HG03159 (cell line): ENCODE results near the gene PDS5B.
"Not testable (repeated sequence)": the region's sequence is repeated elsewhere in the genome, so short reads cannot be mapped to it uniquely, and the experiment has no call there.

Experiments used
- ATAC-seq: cut with Tn5 transposase; IDR thresholded peaks from one replicate; pipeline ENCODE4 v1.9.1; 2021; ENCODE audit warnings: mild to moderate bottlenecking, moderate library complexity; ENCODE audit not compliant: unreplicated experiment

Gene PDS5B

DNA sequence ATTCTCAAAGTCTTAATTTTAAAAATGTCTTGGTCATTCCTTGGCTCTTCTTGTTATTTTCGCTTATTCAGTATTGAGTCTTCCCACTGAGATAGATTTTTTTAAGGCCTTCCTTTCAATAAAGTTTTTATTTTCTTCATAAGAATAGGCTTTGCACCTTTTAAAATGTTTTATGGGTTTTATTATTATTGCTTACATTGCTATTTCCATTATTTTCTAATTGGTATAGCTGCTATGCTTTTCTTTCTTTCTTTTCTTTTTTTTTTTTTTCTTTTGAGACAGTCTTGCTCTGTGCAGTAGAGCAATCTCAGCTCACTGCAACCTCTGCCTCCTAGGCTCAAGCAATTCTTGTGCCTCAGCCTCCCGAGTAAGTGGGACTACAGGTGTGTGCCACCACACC lies 195.7 kb downstream of the PDS5B start:
- no peak for ATAC-seq

DNA sequence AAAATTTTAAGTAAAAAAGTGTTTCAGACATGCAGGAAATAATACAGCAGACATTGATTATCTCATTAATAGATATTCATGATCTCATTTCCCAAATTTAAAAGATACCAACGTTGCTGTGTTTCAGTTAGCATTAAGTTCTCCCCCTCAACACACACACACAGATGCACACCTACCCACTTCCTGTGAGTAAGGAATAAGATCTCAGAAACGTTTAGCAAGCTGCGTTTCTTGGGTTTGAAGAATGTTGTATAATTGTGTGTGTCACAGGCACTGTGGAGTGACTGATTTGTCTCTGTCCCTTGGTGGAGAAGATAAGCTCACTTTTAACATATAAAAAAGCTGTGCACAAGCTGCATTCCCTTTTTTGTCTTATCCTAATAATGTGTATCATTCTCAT lies 196.8 kb downstream of the PDS5B start:
- ATAC-seq: no peak

DNA sequence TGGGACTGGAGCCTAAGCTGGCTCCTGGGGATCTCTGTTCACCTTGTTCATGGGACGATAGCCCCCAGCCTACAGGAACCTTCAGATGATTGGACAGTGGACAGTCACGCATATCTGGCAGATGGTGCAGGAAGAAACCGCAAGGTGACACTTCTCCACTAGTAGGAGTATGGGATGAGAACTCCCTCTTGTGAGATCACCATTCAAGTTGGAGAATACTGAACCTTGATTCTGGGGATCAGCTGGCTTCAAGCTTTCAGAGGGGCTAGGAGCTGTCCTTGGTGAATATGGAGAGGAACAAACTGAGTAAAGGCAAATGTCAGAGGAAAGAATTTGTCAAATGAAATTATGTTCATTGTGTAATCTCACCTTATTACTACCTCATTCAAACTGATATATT lies 204.5 kb downstream of the PDS5B start:
- ATAC-seq: no peak

DNA sequence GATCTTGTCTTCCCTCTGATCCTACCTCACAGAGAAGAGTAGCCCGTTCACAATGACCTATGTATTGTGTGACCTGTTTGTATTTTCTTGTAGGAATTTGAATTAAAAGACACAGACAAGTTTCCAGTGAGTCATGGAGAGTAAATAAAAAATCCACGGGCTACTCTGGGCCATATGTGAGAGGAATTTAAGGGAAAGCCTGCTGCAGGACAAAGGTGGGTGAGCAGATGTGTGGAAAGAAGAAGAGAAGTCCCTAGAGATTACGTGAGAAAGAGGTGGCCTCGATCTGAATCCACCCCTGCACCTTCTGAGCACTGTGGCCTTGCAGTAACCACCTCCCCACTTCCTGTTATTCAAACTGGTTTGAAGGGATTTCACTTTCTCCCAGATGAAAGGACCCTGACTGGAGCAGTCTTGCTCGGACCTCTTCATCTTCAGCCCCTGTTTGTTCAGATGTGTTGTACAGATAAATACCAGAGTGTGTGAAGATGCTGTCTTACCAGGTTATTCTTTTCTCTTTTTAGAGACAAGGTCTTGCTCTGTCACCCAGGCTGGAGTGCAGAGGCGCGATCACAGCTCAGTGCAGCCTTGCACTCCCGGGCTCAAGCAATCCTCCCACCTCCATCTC lies 205.4 kb downstream of the PDS5B start:
- peak; percentile 80 for ATAC-seq

DNA sequence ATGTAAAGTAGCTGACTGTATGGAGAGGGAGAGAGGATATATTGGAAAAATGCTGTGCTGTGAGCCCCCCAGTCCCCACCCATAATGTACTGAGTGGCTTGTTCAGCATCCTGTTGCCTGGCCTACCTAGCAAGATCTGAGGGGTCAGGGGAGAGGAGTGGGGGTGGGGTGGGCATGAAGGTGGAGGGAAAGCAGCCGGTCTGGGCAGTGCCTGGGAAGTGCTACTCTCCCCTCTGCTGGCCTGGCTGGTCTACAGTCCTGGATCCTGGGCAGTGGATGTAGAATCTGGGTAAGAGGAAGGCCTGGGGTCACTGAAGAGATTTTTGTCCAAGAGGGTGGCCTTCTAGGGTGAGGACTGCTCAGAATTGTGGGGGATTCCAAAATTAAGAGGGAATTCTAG lies 210.5 kb downstream of the PDS5B start:
- ATAC-seq: no peak

DNA sequence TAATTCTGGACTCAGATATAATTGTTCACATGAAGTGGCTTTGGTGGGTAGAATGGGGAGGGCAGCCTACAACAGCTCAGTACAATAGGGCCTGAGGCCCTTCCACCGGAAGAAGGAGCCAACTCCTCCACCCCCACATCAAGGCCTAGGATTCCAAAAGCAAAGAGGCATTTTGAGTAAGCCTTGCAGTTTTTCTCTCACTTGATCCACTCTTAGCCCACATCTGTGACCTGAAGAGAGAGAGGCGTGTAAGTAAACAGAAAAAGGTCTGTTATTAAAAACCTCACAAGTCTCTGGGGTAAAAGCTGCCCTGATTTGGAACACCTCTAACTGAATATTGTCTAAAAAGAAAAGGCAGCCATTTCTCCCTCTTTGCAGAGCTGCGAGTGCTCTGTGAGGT lies 215.9 kb downstream of the PDS5B start:
- ATAC-seq: no peak

DNA sequence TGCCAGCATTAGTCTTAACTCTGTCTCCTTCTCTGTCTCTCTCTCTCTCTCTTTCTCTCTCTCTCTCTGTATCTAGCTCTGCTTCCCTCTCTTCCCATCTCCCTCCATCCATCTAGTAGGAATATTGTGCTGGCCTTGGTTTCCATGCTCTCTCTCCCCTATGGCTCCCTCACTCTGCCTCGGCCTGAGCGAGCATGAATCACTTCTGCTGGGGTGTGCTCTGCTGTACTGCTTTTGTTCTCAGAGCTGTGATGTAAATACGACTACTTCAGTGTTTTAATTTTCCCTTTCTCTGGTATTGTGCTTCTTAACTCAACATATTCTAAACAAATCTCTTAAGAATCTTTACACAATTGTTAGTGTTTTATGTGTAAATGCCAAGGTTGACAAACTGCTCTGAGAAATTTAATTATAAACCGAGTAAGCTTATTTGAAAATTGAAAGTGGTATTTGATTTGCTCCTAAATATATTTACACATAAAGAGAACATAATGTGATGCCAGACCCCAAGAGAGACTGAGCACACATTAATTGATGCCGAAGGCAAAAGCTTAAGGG lies 218.5 kb downstream of the PDS5B start:
- ATAC-seq: no peak

DNA sequence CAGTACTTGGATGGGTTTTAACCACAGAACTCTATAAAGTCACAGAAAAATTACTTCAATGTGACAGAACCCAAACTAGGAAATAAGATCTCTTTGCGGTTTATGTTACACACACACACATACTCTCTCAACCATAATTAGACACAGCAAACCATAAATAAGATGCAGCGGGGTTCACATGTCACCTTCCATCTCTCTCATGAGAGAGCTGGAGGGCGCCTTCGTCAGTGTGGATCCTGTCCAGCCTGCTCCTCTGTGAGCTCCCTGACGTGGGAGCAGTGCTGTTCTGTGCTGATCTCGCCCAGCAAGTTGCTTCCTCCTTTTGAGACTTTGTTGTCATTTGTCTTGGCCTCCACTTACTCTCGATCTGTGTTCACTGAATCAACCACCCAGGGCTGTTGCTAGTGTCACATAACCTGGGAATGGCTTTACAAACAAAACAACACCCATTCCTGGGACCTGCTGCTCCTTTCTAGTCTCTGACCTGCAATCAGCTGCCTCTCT lies 225.1 kb downstream of the PDS5B start:
- peak; percentile 82 for ATAC-seq

DNA sequence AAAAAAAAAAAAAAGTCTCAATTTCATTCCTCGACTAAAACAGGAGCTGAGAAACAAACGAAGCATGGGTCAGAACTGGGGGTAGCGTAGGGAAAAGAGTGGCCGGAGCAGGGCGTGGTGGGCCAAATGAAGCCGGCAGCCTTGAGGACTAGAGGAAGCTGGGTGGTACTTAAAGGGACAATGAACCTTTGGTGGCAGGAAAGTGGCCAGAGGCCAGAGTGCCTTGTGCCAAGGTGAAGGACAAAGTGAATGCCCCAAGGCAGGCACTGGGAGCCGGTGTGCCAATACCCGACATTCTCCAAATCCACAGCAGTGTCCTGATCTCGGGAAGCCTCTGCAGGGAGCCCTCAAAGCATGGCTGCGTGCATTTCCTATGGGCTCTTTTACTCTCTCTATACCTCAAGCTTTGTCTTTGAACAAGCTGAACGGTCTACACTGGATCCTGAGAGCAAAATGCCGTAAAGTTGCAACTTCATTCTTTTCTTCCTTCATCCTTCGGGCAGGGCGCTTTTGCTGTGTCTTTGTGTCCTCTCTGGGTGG lies 235.0 kb downstream of the PDS5B start:
- no peak for ATAC-seq

DNA sequence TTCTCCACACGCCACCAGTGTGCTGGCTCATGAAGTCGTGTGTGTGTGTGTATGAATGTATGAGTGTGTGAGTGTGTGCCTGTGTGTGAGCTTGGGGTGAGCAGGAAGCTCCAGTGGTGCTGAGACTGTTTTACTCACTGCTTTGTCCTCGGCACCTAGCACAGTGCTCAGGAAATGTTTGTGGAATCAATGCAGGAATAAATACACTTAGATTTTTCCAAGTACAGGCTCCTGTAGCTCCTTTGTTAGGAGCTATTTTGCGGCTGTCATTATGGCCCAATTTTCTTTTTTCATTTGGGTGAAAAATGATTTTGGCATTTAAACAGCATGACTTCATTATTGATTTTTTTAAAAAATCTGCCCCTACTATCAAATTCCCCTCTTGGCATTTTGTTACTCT lies 236.5 kb downstream of the PDS5B start:
- ATAC-seq: no peak

DNA sequence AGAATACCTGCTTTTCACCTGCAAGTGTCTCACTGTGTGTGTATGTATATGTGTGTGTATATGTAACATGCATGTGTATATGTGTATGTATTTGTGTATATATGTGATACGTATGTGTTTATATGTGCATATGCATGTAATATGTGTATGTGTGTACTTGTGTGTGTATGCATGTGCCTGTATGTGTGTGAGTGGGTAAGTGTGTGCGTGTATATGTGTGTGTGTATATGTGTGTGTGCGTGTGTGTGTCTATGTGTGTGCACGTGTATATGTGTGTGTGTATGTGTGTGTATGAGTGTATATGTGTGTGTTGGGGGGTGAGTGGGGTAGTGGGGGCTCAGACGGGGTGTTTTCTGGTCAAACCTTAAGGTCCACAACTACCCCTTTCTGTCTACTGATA lies 237.3 kb downstream of the PDS5B start:
- no peak for ATAC-seq

DNA sequence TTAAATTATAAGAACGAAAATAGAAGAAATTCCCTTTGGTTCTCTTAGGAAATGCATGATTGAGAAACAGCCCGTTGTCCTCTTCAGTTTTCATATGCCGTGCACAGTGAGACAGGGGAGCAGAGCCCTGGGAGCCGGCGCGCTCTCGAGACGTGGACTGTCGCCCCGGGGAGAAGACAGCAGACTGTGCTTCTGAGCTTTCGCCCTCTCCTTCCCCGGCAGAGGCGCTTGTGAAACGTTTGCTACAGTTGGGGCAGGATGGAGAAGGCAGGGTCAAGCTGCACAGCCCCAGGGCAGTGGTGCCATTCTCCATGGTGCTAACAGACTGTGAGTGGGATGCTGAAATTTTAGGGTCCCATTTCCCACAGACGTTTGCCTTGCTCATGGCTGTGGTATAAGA lies 237.8 kb downstream of the PDS5B start:
- ATAC-seq: no peak

DNA sequence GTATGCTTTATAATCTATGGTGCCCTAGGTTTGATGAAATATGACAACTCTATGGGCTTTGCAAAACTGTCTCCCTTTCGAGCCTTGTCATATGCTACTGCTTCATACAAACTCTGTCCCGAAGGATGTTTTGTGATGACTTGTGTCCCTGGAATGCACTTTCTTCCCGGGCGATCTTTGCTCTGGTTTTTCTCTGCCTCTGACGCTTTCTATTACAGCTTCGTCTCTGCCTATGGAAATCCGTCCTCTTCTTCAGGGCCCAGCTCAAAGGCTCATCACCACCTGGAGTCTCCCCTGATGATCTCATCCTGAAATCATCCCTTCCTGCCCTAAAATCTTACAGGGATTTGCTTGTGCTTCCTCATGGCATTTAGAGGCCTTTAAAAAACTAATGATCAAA lies 238.4 kb downstream of the PDS5B start:
- ATAC-seq: no peak

DNA sequence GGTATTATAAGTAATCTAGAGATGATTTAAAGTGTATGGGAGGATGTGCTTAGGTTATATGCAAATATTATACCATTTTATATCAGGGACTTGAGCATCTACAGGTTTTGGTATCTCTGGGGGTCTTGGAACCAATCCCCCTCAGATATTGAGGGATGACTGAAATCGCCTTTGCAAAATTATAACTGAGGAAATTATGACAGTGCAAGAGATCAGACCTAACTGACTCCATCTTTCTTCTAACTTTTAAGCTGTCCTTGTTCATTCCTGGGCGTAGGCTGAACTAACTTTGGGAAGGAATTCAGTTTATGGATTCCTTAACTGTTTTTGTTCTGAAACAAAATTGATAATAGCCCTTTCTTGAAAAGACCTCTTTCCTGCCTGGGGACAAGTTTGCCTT lies 239.2 kb downstream of the PDS5B start:
- ATAC-seq: no peak

DNA sequence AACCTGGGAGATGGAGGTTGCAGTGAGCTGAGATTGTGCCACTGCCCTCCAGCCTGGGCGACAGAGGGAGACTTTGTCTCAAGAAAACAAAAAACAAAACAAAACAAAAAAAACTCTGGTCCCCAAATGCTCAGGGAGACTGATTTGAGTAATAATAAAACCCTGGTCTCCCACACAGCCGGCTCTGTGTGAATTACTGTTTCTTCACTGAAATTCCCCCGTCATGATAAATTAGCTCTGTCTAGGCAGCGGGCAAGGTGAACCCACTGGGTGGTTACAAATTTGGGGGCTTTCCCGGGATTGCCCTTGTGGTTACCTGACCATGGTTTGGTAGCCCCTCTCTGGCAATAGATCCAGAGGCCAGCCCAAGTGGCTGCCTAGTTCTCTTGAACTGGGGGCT lies 240.1 kb downstream of the PDS5B start:
- not testable (repeated sequence) for ATAC-seq
